ENCODE measurements around the gene ESR1. TPM values are rescaled to one million over a fixed set of nuclear protein-coding genes. Genes with fewer than 3 reads are reported as not detected.

The ESR1 gene
- total RNA-seq, 1 experiment from 2014 or later: not detected

GRCh38 chr6:151796842-151797530 is 10.5 kb upstream of the ESR1 start:
- TF ChIP-seq CTCF (IDR thresholded peaks at IDR 0.05; ENCODE audit: insufficient read depth in 1 of 2, low read depth in 1 of 2, low read length in 1 of 2, severe bottlenecking in 1 of 2, unreplicated experiment in 1 of 2): no peak
- POLR2A ChIA-PET: no interaction called here
- DNase-seq: no peak
- H3K27ac Mint-ChIP-seq (ENCODE audit: unreplicated experiment): no peak overlapping the region
- H3K4me3 Mint-ChIP-seq (ENCODE audit: unreplicated experiment): no peak overlapping the region
- no peaks in the 10 kb centered on the region for H3K4me1 Mint-ChIP-seq (ENCODE audit: low read depth, unreplicated experiment)
- H3K36me3 Mint-ChIP-seq (ENCODE audit: insufficient read depth, unreplicated experiment): no peaks in the 10 kb centered on the region
- H3K9me3 ChIP-seq: no peaks in the 10 kb centered on the region
- H3K27me3 Mint-ChIP-seq (ENCODE audit: insufficient read depth, unreplicated experiment): peaks cover 2% of the 10 kb centered on the region
- no peaks in the 10 kb centered on the region for H3K27me3 ChIP-seq (replicated peaks; ENCODE audit: control insufficient read depth, insufficient read depth, low read length)
- intact Hi-C loops (cut with micrococcal nuclease; ENCODE audit: unreplicated experiment): no loop called here
- CTCF ChIA-PET: no interaction called here
- H3K4me1 ChIP-seq: no peaks in the 10 kb centered on the region
- H3K36me3 ChIP-seq (ENCODE audit: control insufficient read depth, insufficient read depth, low read length): no peaks in the 10 kb centered on the region
- no TSS peak for BruUV-seq (replicated peaks)
- no peaks in the 10 kb centered on the region for H3K9me3 Mint-ChIP-seq (ENCODE audit: unreplicated experiment)
- no peak overlapping the region for H3K4me3 ChIP-seq (ENCODE audit: low read depth, low read length)

- no peak for TF ChIP-seq CTCF (IDR thresholded peaks at IDR 0.05; ENCODE audit: insufficient read depth in 1 of 2, low read depth in 1 of 2, low read length in 1 of 2, severe bottlenecking in 1 of 2, unreplicated experiment in 1 of 2)
These were observed 3.7 kb upstream of the ESR1 start for GRCh38 chr6:151803743-151804142.

GRCh38 chr6:151804585-151805285 is 2.7 kb upstream of the ESR1 start:
- peaks cover 11% of the 10 kb centered on the region for H3K27me3 Mint-ChIP-seq (ENCODE audit: insufficient read depth, unreplicated experiment)
- no peaks in the 10 kb centered on the region for H3K36me3 Mint-ChIP-seq (ENCODE audit: insufficient read depth, unreplicated experiment)
- BruUV-seq (replicated peaks): no TSS peak
- intact Hi-C loops (cut with micrococcal nuclease; ENCODE audit: unreplicated experiment): no loop called here
- no peak for DNase-seq
- POLR2A ChIA-PET: no interaction called here
- CTCF ChIA-PET: no interaction called here
- Histone ChIP-seq H3K4me3 (ENCODE audit: low read depth, low read length) (no peak overlapping the region), H3K36me3 (ENCODE audit: control insufficient read depth, insufficient read depth, low read length) (no peaks in the 10 kb centered on the region), H3K27me3 (replicated peaks; ENCODE audit: control insufficient read depth, insufficient read depth, low read length) (no peaks in the 10 kb centered on the region), H3K4me1 (no peaks in the 10 kb centered on the region), H3K9me3 (no peaks in the 10 kb centered on the region)
- no peak for TF ChIP-seq CTCF (IDR thresholded peaks at IDR 0.05; ENCODE audit: insufficient read depth in 1 of 2, low read depth in 1 of 2, low read length in 1 of 2, severe bottlenecking in 1 of 2, unreplicated experiment in 1 of 2)
- H3K4me3 Mint-ChIP-seq (ENCODE audit: unreplicated experiment): no peak overlapping the region
- no peak overlapping the region for H3K27ac Mint-ChIP-seq (ENCODE audit: unreplicated experiment)
- no peaks in the 10 kb centered on the region for H3K9me3 Mint-ChIP-seq (ENCODE audit: unreplicated experiment)
- no peaks in the 10 kb centered on the region for H3K4me1 Mint-ChIP-seq (ENCODE audit: low read depth, unreplicated experiment)

More at GRCh38 chr6:151803743-151804142, 3.7 kb upstream of the ESR1 start:
- Mint-ChIP-seq H3K27ac (ENCODE audit: unreplicated experiment) (no peak overlapping the region), H3K4me1 (ENCODE audit: low read depth, unreplicated experiment) (no peaks in the 10 kb centered on the region), H3K27me3 (ENCODE audit: insufficient read depth, unreplicated experiment) (peaks cover 9% of the 10 kb centered on the region), H3K4me3 (ENCODE audit: unreplicated experiment) (no peak overlapping the region), H3K9me3 (ENCODE audit: unreplicated experiment) (no peaks in the 10 kb centered on the region), H3K36me3 (ENCODE audit: insufficient read depth, unreplicated experiment) (no peaks in the 10 kb centered on the region)
- Histone ChIP-seq H3K4me1 (no peaks in the 10 kb centered on the region), H3K9me3 (no peaks in the 10 kb centered on the region), H3K4me3 (ENCODE audit: low read depth, low read length) (no peak overlapping the region), H3K27me3 (replicated peaks; ENCODE audit: control insufficient read depth, insufficient read depth, low read length) (no peaks in the 10 kb centered on the region), H3K36me3 (ENCODE audit: control insufficient read depth, insufficient read depth, low read length) (no peaks in the 10 kb centered on the region)
- intact Hi-C loops (cut with micrococcal nuclease; ENCODE audit: unreplicated experiment): no loop called here
- BruUV-seq (replicated peaks): no TSS peak
- CTCF ChIA-PET: no interaction called here
- POLR2A ChIA-PET: no interaction called here
- no peak for DNase-seq

Data from Caco-2 (cell line).